ENCODE results near the gene FDX2. TPM values are rescaled to one million over a fixed set of nuclear protein-coding genes. Genes with fewer than 3 reads are reported as not detected.

The FDX2 gene
- total RNA-seq, 1 experiment from 2014 or later = 79.5 TPM

GRCh38 chr19:10260141-10260584 lies 55.7 kb downstream of the FDX2 start:
- BruUV-seq (replicated peaks) = no TSS peak
- Histone ChIP-seq H3F3A (ENCODE audit: low read length, unreplicated experiment) (peaks cover 4% of the 10 kb centered on the region), H3K27ac (ENCODE audit: low read length) (0 out of 2 replicates have a peak overlapping the region, but pooled peaks have one; percentile 5), H3K4me3 (ENCODE audit: low read length) (no peak overlapping the region), H3K9ac (ENCODE audit: low read length) (no peak overlapping the region), H4K20me1 (ENCODE audit: low read length) (no peaks in the 10 kb centered on the region), H2AFZ (ENCODE audit: low read length) (no peak overlapping the region), H3K9me3 (ENCODE audit: low read length) (no peaks in the 10 kb centered on the region), H3K9me2 (replicated peaks; ENCODE audit: low read length) (no peaks in the 10 kb centered on the region), H3K79me2 (ENCODE audit: low read length) (no peaks in the 10 kb centered on the region), H3K36me3 (ENCODE audit: low read depth, low read length) (peaks cover 27% of the 10 kb centered on the region), H3K27me3 (ENCODE audit: low read length) (no peaks in the 10 kb centered on the region), H3K4me2 (ENCODE audit: low read length) (no peak overlapping the region), H3K4me1 (ENCODE audit: insufficient read depth, low read length) (peaks cover 11% of the 10 kb centered on the region)
- DNase-seq (peak; percentile 56), ATAC-seq (peak; percentile 65)
- intact Hi-C loops (cut with micrococcal nuclease) = no loop called here
- TF ChIP-seq EZH2phosphoT487 (IDR thresholded peaks at IDR 0.05; ENCODE audit: borderline replicate concordance, low read length) = no peak
- no peak for TF ChIP-seq EZH2 (IDR thresholded peaks at IDR 0.05; ENCODE audit: low read length, unreplicated experiment)
- no peak for TF ChIP-seq CTCF (conservative IDR thresholded peaks at IDR 0.05; ENCODE audit: low read depth, low read length)
- ChIA-PET POLR2A (ENCODE audit: unreplicated experiment) (no interaction called here), CTCF (interaction anchor here (0.7 to 1.2 kb wide), 5 partner anchors 9 to 128 kb away, joined by 3 to 6 read pairs (median 4); partner anchors contain the start of gene ICAM1)

Other genes starting within 250 kb of the FDX2 start
- gene SHFL, start 229.7 kb downstream of the FDX2 start, total RNA-seq (2014; rRNA removed) = 17.2 and 18.4 TPM in 2 replicates
- 0.81 and 1.2 TPM in 2 replicates for gene ANGPTL6, start 213.3 kb downstream of the FDX2 start, total RNA-seq (2014; rRNA removed)
- gene PPAN, start 209.7 kb downstream of the FDX2 start, total RNA-seq (2014; rRNA removed) = 183 and 214 TPM in 2 replicates
- gene P2RY11, start 204.3 kb downstream of the FDX2 start, total RNA-seq (2014; rRNA removed) = 11.1 and 17.3 TPM in 2 replicates
- gene EIF3G, start 196.1 kb downstream of the FDX2 start, total RNA-seq (2014; rRNA removed) = 575 and 635 TPM in 2 replicates
- 259 and 358 TPM in 2 replicates for gene DNMT1, start 121.1 kb downstream of the FDX2 start, total RNA-seq (2014; rRNA removed)
- 4.1 and 5.8 TPM in 2 replicates for gene S1PR2, start 84.7 kb downstream of the FDX2 start, total RNA-seq (2014; rRNA removed)
- gene MRPL4, start 63.8 kb downstream of the FDX2 start, total RNA-seq (2014; rRNA removed) = 336 and 427 TPM in 2 replicates
- 9.4 and 15.3 TPM in 2 replicates for gene ICAM1, start 44.9 kb downstream of the FDX2 start, total RNA-seq (2014; rRNA removed)
- gene ICAM4, start 29.1 kb downstream of the FDX2 start, total RNA-seq (2014; rRNA removed) = not detected in 2 replicates
- gene ICAM5, start 26.1 kb downstream of the FDX2 start, total RNA-seq (2014; rRNA removed) = 1.8 and 2.0 TPM in 2 replicates
- gene ZGLP1, start 6.2 kb downstream of the FDX2 start, total RNA-seq (2014; rRNA removed) = 1.4 and 1.8 TPM in 2 replicates
- 62.4 and 81.8 TPM in 2 replicates for gene RAVER1, start 17.5 kb upstream of the FDX2 start, total RNA-seq (2014; rRNA removed)
- 37.7 and 46.9 TPM in 2 replicates for gene ICAM3, start 23.6 kb upstream of the FDX2 start, total RNA-seq (2014; rRNA removed)
- gene TYK2, start 64.6 kb upstream of the FDX2 start, total RNA-seq (2014; rRNA removed) = 177 and 201 TPM in 2 replicates
- gene CDC37, start 87.5 kb upstream of the FDX2 start, total RNA-seq (2014; rRNA removed) = 560 and 709 TPM in 2 replicates
- gene PDE4A, start 104.5 kb upstream of the FDX2 start, total RNA-seq (2014; rRNA removed) = 2.8 and 3.1 TPM in 2 replicates
- gene KEAP1, start 187.3 kb upstream of the FDX2 start, total RNA-seq (2014; rRNA removed) = 151 and 184 TPM in 2 replicates
- 2.4 and 4.1 TPM in 2 replicates for gene S1PR5, start 201.4 kb upstream of the FDX2 start, total RNA-seq (2014; rRNA removed)
- 53.2 and 65.9 TPM in 2 replicates for gene ATG4D, start 227.9 kb upstream of the FDX2 start, total RNA-seq (2014; rRNA removed)
- gene KRI1, start 250.0 kb upstream of the FDX2 start, total RNA-seq (2014; rRNA removed) = 52.9 and 72.6 TPM in 2 replicates